ENCODE measurements around the gene MPO. TPM values are rescaled to one million over a fixed set of nuclear protein-coding genes. Genes with fewer than 3 reads are reported as not detected.

Gene MPO
- total and polyA plus RNA-seq, 2 of the 4 experiments (the other 2 are of a cell fraction): not detected

GRCh38 chr17:58236394-58236793 is 44.3 kb downstream of the MPO start:
- Histone ChIP-seq H2AK5ac (ENCODE audit: low read depth, low read length) (no peak overlapping the region), H3K4me2 (ENCODE audit: low read depth, low read length) (no peak overlapping the region), H3K4ac (ENCODE audit: low read depth, low read length) (no peak overlapping the region), H3K9ac (ENCODE audit: low read depth, low read length) (no peak overlapping the region), H2BK20ac (ENCODE audit: low read depth, low read length) (no peak overlapping the region), H3K14ac (replicated peaks; ENCODE audit: low read depth, low read length) (no peak overlapping the region), H2AFZ (replicated peaks; ENCODE audit: low read length, poor library complexity) (no peak overlapping the region), H2AK9ac (replicated peaks; ENCODE audit: low read depth, low read length, poor library complexity) (no peak overlapping the region), H4K91ac (ENCODE audit: insufficient read depth, low read depth, low read length) (no peak overlapping the region), H3K4me1 (ENCODE audit: control insufficient read depth, insufficient read depth, low read length) (no peaks in the 10 kb centered on the region), H3K18ac (ENCODE audit: low read depth, low read length) (no peak overlapping the region), H3K9me3 (ENCODE audit: control insufficient read depth, insufficient read depth, low read length) (no peaks in the 10 kb centered on the region), H4K20me1 (ENCODE audit: insufficient read depth, low read length) (no peaks in the 10 kb centered on the region), H3K56ac (ENCODE audit: extremely low read depth, insufficient read depth, low read length) (no peak overlapping the region), H4K5ac (ENCODE audit: low read depth, low read length) (no peak overlapping the region), H3K9me1 (ENCODE audit: insufficient read depth, low read length) (no peaks in the 10 kb centered on the region), H2BK120ac (ENCODE audit: low read depth, low read length) (no peak overlapping the region), H3K79me1 (ENCODE audit: low read depth in 1 of 2, low read length in 2 of 2) (no peaks in the 10 kb centered on the region), H3K27me3 (ENCODE audit: control insufficient read depth, insufficient read depth, low read length) (peaks cover 30% of the 10 kb centered on the region), H2BK15ac (ENCODE audit: low read depth, low read length) (no peak overlapping the region), H3K27ac (ENCODE audit: insufficient read depth, low read length) (no peak overlapping the region), H3K23ac (ENCODE audit: low read depth, low read length) (no peak overlapping the region), H2BK5ac (ENCODE audit: low read depth, low read length, poor library complexity, severe bottlenecking) (no peak overlapping the region), H4K8ac (ENCODE audit: low read depth in 2 of 2, low read length in 2 of 2) (no peak overlapping the region), H3K36me3 (ENCODE audit: control insufficient read depth, insufficient read depth, low read length) (no peaks in the 10 kb centered on the region), H3K4me3 (ENCODE audit: insufficient read depth, low read depth, low read length) (no peak overlapping the region)
- intact Hi-C loops (cut with micrococcal nuclease): no loop called here
- no peak for DNase-seq
- dilution Hi-C loops (cut with HindIII; ENCODE audit: low sequenced_read_pairs, unreplicated experiment): no loop called here
- in situ Hi-C loops (cut with MboI; ENCODE audit: low sequenced_read_pairs): no loop called here
- ChIA-PET POLR2A (ENCODE audit: unreplicated experiment) (no interaction called here), CTCF (interaction anchor here (0.6 kb wide), 1 partner anchor 181 kb away, joined by 3 read pairs; the partner anchor contains the start of gene RNF43)
- no TSS peak for BruUV-seq (replicated peaks)
- 33% methylated on average over 1 of the region's 2 CpGs; no CpG with 5 or more reads in 1 of the 2 experiments for WGBS, 2 experiments (ENCODE audit: extremely low coverage in 2 of 2, insufficient read length in 1 of 2)
- ATAC-seq (ENCODE audit: low read depth): no peak
- TF ChIP-seq MXI1 (IDR thresholded peaks at IDR 0.05; ENCODE audit: borderline replicate concordance, low read depth, low read length): no peak
- no peak for TF ChIP-seq NFE2L2 (IDR thresholded peaks at IDR 0.05; ENCODE audit: low read depth, low read length)
- TF ChIP-seq USF2 (IDR thresholded peaks at IDR 0.05; ENCODE audit: low read depth, low read length): no peak
- no peak for TF ChIP-seq MAZ (IDR thresholded peaks at IDR 0.05; ENCODE audit: borderline replicate concordance, low read depth, low read length)
- no peak for TF ChIP-seq RCOR1 (IDR thresholded peaks at IDR 0.05; ENCODE audit: insufficient replicate concordance, low read length)
- TF ChIP-seq CEBPB (IDR thresholded peaks at IDR 0.05; ENCODE audit: low read depth, low read length): no peak
- TF ChIP-seq SMC3 (IDR thresholded peaks at IDR 0.05; ENCODE audit: low read depth, low read length): no peak
- no peak for TF ChIP-seq CHD1 (IDR thresholded peaks at IDR 0.05; ENCODE audit: low read depth, low read length)
- no peak for TF ChIP-seq RFX5 (IDR thresholded peaks at IDR 0.05; ENCODE audit: low read depth, low read length)
- TF ChIP-seq FOS (IDR thresholded peaks at IDR 0.05; ENCODE audit: low read depth, low read length): no peak
- TF ChIP-seq BHLHE40 (IDR thresholded peaks at IDR 0.05; ENCODE audit: low read depth, low read length): no peak
- no peak for TF ChIP-seq CTCF (conservative IDR thresholded peaks at IDR 0.05; ENCODE audit: low read depth, low read length)
- TF ChIP-seq RAD21 (IDR thresholded peaks at IDR 0.05; ENCODE audit: low read length): no peak
- no peak for TF ChIP-seq MAFK (IDR thresholded peaks at IDR 0.05; ENCODE audit: low read depth, low read length)
- no peak for TF ChIP-seq POLR2A (IDR thresholded peaks at IDR 0.05; ENCODE audit: low read depth, low read length)
- no peak for TF ChIP-seq ELK1 (IDR thresholded peaks at IDR 0.05; ENCODE audit: borderline replicate concordance, low read depth, low read length)
